ENCODE data around the gene XRN2. TPM values are rescaled to one million over a fixed set of nuclear protein-coding genes. Genes with fewer than 3 reads are reported as not detected.

XRN2 gene
- total and polyA plus RNA-seq, 9 donors: 35.8 to 65.8 (median 50.2) TPM

GRCh38 chr20:21378259-21378658 is 75.1 kb downstream of the XRN2 start:
- intact Hi-C loops (cut with DNase I): no loop called here
- no peak for TF ChIP-seq POLR2A (IDR thresholded peaks at IDR 0.05)
- TF ChIP-seq CTCF (IDR thresholded peaks at IDR 0.05): no peak
- no peak for TF ChIP-seq EP300 (IDR thresholded peaks at IDR 0.05)
- 92 to 95% (median 93%) methylated on average over 5 of the region's 5 CpGs for WGBS, 3 donors

GRCh38 chr20:21380711-21381110 is 77.6 kb downstream of the XRN2 start:
- Histone ChIP-seq H3K36me3 (no peaks in the 10 kb centered on the region), H3K4me3 (no peak overlapping the region), H3K27ac (no peak overlapping the region), H3K9me3 (no peaks in the 10 kb centered on the region), H3K4me1 (ENCODE audit: insufficient read depth) (no peaks in the 10 kb centered on the region), H3K27me3 (no peaks in the 10 kb centered on the region)
- 54 to 63% (median 56%) methylated on average over 2 of the region's 2 CpGs for WGBS, 3 donors
- TF ChIP-seq EP300 (IDR thresholded peaks at IDR 0.05) (no peak), POLR2A (IDR thresholded peaks at IDR 0.05) (no peak), CTCF (IDR thresholded peaks at IDR 0.05) (no peak)
- DNase-seq: no peak
- intact Hi-C loops (cut with DNase I): no loop called here

More at GRCh38 chr20:21378259-21378658, 75.1 kb downstream of the XRN2 start:
- H3K9me3 ChIP-seq: no peaks in the 10 kb centered on the region
- no peak overlapping the region for H3K4me3 ChIP-seq
- DNase-seq: no peak
- no peak overlapping the region for H3K27ac ChIP-seq
- H3K27me3 ChIP-seq: no peaks in the 10 kb centered on the region
- H3K36me3 ChIP-seq: no peaks in the 10 kb centered on the region
- no peaks in the 10 kb centered on the region for H3K4me1 ChIP-seq (ENCODE audit: insufficient read depth)

GRCh38 chr20:21381619-21382018 is 78.5 kb downstream of the XRN2 start:
- intact Hi-C loops (cut with DNase I): no loop called here
- WGBS, 3 donors: 95 to 100% (median 97%) methylated on average over 1 of the region's 1 CpG
- H3K4me1 ChIP-seq (ENCODE audit: insufficient read depth): no peaks in the 10 kb centered on the region
- H3K4me3 ChIP-seq: no peak overlapping the region
- H3K27me3 ChIP-seq: no peaks in the 10 kb centered on the region
- H3K36me3 ChIP-seq: no peaks in the 10 kb centered on the region
- no peak overlapping the region for H3K27ac ChIP-seq
- no peaks in the 10 kb centered on the region for H3K9me3 ChIP-seq
- DNase-seq: no peak
- TF ChIP-seq EP300 (IDR thresholded peaks at IDR 0.05): no peak
- no peak for TF ChIP-seq POLR2A (IDR thresholded peaks at IDR 0.05)
- no peak for TF ChIP-seq CTCF (IDR thresholded peaks at IDR 0.05)

- H3K36me3 ChIP-seq: no peaks in the 10 kb centered on the region
- H3K27ac ChIP-seq: no peak overlapping the region
- no peaks in the 10 kb centered on the region for H3K9me3 ChIP-seq
- WGBS, 3 donors: 96 to 97% (median 96%) methylated on average over 5 of the region's 5 CpGs
- no peak for TF ChIP-seq CTCF (IDR thresholded peaks at IDR 0.05)
- TF ChIP-seq POLR2A (IDR thresholded peaks at IDR 0.05): no peak
- no peak for TF ChIP-seq EP300 (IDR thresholded peaks at IDR 0.05)
- no peaks in the 10 kb centered on the region for H3K4me1 ChIP-seq (ENCODE audit: insufficient read depth)
- DNase-seq: no peak
- intact Hi-C loops (cut with DNase I): no loop called here
- no peaks in the 10 kb centered on the region for H3K27me3 ChIP-seq
- H3K4me3 ChIP-seq: no peak overlapping the region
These were observed 81.3 kb downstream of the XRN2 start for GRCh38 chr20:21384308-21384892.

Measured in ovary (tissue), 9 donors.